GM19397 (cell line): Measurements from ENCODE around the gene PI4KB.

ENCODE experiments used
- ATAC-seq: cut with Tn5 transposase; IDR thresholded peaks from one replicate; pipeline ENCODE4 v1.9.1; 2021; ENCODE audit warnings: mild to moderate bottlenecking, moderate library complexity; ENCODE audit not compliant: unreplicated experiment

Gene PI4KB

DNA sequence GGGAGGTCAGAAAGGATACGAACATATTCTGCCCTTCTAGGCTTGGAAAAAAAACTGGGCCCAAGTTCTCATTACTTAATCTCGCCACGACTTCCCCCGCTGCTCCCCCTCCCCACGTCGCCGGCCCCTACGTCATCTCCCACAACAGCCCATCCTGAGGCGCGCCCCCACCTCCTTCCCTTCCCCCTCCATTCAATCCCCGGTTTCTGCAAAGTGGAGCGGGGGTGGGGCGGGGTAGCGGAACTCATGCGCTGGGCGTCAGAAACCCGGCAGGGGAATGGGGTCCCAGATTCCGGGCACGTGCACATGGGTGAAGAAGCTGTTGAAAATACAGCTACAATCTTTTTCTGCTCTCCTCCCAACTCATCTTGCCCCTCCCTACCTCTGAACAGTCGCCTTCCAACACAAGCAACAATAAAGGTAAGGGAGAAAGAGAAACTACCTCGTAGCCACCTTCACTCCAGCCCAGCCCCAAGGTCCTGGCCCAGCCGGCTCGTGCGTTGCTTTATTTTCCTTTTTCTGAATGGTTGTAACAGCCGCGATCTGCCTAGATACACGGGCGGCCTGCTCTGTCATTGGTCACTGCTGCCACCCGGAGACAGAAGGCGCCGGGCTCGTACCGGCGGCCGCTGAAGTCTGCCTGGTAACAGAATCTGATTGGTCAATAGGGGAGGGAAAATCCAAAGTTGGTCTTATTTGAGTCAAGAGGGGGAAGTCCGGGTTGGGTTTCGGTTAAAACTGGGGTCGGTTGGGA lies 19.7 kb upstream of the PI4KB start, which contains the start of gene RFX5:
TSS of gene RFX5 (minus strand) at position 484 of the 754 bp plus-strand sequence. CDS start 932 bp downstream, outside the sequence.
- ATAC-seq: peak; percentile 89

DNA sequence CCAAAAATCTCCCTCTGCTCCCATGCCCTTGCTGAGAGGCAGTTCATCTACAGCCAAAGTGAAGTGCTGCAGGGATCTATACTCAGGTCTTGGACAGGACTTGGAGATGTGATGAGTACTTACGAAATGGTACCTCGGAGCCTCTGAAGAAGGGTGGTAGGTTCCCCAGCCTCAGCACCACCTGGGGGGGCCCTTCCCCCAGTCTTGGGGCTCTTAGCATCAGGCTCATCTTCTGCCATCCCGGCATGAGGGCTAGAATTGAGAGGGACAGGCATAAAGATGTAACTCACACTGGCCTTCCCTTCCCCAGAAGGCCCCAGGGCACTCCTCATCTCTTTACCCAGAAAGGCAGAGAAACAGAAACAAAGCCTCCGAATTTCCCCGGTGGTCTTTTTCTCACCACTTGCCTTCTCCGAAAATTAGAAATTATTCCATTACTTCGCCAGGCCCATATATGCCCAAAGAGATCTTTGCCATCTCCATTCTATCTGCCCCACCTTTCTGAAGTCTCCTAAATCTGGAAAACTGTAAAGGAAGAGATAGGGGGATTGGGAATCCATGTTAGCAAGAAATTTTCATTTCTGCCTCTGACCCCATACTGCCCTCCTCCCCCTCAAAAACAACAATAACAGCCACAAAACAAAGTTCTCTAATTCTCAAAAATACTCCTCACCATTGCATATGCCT lies 19.0 kb upstream of the PI4KB start:
- ATAC-seq: no peak

DNA sequence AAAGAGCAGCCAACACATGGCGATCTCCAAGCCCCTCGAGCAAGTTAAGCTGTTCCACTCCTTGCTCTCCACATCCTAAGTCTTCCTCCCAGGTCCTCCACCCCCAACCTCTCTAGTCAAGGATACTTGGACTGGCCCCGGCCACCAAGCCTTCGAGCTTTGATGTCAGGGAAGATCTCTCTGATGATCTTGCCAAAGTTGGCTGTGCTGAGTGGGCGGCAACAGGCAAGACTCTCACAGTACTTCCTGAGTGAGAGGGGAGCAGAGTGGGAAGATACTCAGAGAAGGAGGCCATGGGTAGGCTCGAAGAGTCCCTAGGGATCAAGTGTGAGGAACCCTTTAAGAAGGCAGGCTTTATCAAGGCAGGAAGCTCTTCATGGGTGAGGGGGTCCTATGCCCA lies 17.1 kb upstream of the PI4KB start:
- no peak for ATAC-seq

DNA sequence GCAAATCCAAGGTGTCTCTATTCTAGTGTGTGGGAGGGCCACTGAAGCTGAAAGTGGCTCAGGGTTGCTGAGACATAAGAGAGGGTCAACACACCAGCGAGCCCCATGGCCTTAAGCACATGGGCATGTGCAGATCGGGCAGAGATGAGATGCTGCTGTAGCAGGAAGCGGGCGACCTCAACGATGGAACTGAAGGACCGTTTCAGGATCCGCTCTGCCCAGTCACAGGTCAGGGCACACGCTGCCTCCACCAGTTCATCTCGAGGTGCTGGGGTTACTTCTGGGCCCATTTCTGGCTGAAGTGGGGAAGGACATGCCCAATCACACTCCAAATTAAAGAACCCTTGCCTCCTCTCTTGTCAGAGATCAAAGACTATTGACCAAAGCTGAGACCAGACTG lies 16.4 kb upstream of the PI4KB start:
- ATAC-seq: no peak

DNA sequence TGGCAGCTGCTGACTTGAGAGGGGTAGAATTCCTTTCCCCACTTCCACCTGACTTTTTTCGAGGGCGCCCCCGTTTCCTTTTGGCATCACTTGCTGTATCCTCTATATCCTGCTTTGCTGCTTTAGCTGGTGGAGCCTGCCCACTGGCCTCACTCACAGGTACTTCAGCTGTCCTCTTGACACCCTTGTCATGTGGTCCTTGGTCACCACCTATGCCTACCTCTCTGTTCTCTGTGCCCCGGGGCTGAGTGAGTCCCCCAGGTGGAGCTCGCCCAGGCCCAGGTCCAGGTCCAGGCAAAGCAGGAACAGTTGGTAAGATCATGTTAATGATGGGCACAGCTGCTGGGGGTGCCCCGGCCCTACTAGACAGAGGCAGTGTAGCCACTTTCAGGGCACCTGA lies 15.4 kb upstream of the PI4KB start:
- ATAC-seq: no peak

DNA sequence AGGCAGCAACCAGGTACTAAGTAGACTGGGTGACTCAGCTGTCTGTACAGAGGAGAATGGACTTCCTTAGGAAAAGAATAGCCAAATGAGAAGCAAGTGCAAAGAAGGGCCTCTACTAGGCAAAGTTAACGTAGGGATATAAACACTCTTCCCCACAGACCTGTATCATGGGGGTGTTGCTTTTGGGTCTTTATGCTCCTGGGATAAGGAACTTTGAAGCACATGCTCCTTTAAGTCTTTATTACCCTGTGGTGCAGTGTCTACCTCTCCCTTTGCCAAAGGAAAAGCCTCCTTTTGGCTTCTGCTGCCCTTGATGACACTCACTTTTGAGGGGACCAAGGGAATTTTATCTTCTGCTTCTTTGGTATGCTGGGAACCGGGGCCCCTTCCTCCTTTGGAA lies 14.8 kb upstream of the PI4KB start:
- no peak for ATAC-seq

DNA sequence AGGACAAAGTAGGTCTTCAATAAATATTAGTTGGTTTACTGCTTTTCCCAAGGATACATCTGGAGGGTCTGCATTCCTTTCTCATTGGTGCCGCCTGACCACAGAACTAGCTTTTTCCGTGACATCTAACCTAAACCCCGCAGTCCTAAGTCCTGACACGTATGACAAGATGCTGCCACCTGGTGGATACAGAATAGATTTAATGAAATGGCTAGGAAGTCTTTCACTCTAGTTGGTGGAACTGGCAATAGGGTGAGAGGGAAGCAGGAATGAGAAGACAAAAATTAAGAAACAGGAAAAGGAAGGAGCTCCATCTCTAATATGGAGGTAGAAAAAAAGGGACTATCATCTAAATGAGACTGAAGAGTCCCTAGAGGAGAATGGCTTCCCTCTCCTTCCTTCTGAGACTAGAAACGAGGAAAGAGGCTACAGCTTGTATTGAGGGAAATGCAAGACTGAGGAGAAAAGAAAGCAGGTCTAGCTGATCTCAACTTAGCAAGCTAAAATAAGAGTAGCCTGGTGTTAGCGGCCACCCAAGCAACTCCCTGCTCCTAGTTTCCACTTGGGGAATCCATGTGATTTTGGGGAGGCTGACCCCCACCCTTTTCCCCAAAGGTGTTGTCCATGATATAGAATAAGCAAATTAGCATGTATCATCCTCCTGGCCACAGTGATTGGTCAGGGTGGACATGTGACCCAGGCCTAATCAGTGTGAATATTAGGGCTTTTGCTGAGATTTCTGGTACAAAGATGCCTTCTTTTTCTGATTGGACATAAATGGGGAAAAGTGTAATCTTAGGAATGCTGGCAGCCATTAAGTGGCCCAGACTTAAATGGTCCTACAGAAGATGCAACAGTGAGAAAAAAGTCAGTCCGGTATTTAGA lies 13.9 kb upstream of the PI4KB start:
- ATAC-seq: no peak

DNA sequence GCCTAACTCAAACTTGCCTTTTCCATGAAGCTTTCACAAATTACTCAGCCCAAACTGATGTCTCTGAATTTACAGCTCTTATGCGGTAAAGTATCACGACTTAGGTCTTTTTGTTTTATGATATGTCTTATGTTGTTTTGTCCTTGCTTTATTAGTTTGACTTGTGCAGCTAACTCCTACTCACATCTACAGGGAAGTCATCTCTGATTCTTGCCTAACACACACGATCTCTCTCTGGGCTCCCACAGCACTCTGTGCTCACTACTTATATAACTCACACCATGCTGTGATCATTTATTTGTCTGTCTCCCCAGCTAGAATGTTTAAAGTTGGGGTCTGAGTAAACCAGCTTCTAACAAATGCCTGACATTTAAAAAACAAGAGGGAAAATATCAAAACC lies 9.3 kb upstream of the PI4KB start:
- ATAC-seq: no peak

DNA sequence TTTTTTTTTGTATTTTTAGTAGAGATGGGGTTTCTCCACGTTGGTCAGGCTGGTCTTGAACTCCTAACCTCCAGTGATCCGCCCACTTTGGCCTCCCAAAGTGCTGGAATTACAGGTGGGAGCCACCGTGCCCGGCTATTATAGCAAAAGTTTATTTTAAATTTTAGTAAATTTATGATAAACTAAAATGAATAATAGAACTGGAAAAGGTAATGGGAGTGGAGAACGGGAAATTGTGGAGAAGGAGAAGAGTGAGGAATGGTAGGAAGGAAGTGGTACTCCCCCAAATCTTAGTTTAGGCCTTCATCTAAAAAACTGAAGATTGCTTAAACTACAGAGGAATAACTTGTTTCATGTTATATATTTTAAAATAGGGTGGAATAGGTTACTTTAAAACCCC lies 7.6 kb upstream of the PI4KB start:
- ATAC-seq: no peak

DNA sequence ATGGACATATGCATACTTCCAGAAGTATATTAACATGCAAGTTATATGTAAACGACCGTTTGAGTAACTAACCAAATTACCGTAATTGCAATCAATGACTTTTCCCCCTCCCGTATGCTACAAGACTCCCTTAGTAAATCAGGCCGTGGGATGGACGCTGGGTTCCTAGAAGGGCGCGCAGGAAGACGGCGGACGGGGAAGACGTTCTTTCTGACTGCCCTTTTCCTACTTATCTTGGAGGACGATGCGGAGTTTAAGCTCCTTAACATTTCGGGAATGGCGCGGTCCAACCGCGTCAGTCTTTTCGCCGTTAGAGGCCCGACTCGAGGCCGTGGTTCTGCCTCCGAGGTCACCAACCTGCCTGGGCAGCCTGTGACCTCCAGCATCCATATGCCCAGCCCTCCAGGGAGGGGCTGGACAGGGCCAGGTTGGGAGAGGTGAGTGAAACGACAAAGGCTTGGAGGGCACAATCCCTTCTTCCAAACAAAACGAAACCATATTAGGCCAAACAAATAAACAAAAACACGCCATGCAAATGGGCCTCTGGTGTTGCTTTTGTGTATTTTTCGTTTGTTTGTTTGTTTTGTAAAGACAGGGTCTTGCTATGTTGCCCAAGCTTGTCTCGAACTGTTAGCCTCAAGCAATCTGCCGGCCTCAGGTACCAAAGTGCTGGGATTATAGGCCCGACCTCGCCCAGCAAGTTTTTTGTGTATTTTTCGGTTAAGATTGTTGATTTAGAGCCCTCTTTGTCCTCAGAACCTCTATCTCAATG lies 873 bp upstream of the PI4KB start:
- ATAC-seq: peak; percentile 17

DNA sequence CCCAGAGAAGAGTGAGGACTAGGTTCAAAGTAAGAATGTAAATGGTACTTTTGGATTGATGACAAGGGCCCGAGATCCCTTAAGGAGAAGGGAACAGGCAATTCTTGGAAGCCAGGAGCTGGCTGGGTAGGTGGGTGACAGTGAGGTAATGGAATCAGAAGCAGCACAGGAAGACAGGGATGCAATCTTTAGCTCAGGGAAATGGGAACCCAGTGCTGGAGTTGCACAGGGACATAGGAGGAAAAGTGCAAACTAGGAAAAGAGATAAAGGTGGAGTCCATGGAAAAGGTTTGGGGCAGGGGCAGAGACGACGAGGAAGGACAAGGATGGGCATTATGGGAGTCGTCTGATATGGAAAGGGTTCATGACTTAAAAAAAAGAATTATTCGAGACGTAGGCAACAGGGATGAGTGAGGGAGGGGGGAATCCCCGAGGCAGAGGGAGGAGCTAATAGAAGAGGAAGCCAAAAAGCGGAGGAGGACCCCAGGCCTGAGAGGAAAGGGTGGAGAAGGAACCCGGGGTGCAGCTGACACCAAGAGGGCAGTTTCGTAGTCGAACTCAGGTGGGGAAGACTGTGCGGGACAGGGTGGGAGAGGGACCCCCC lies 495 bp downstream of the PI4KB start:
- ATAC-seq: peak; percentile 27

DNA sequence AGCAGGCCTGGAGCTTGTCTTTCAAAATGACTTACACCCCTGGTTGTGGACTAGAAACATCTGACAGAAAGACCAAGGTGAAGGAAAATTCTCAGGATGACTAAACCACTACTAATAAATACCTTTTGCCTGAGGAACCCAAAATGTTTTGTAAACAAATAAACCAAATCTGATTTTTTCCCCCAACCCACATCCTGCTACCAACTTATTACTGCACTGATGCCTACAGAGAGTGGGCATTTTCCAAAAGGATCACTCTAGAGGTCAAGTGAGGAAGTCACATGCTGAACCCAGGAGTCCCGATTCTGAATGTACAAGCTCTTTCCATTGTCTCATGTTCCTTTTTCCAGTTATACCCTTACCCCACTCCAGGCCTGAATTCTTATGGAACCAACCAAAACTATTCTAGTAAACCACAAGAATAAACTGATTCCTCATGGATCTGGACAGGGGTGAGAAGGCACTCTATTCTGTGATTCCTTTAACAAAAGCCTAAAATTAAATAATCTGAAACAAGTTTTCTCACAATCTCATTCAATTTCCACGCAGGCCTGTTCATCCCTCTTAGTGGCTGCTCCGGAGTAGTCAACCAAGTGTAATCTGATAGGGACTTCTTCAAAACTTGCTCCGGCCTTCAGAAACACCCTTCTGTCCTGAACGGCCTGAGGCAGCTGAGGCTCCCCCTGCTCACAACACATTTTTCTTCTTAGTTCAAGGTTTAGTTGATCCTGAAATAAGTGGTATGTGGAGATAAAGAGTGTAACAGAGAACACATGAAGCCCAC lies 1.4 kb downstream of the PI4KB start:
- ATAC-seq: no peak

DNA sequence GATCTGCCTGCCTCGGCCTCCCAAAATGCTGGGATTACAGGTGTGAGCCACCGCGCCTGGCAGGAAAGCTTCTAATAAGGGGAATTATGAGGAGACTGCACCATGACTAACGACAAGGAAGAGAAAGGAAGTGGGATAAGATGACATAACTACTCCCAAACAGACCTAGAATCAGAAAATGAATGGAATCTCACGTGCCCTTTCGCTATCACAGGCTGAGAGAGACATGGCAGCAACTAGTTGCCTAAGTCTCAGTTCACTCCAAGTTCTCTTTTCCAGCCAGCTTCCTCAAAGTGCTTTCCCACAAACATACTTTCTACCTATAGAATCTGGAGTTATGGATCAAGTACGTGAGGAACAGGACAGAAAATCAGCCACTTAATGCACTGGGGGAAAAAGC lies 2.0 kb downstream of the PI4KB start:
- ATAC-seq: no peak

DNA sequence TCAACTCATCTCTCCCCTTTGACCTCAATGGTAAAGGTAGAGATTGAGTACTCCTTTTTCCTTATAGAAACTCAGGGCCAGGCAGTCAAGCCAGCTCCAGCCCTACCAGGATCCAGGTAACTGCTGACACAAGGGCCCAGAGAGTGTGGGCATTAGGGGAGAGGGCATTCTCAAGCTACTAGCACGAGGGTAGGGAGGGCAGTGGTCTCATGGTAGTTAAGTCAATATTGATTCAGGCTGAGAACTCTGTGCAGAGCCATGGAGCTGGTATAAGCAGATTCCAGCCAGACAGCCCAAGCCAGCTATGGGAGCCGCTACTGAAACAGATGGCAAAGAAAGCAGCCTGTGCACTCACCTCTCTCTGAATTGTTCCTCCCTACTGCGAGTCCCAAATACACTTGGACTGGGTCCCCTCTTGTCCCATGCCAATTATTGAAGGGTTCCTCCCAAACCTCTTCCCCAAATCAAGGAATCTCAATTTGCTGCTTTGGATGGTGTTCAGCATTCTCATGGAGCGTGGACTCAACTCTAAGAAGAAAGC lies 2.8 kb downstream of the PI4KB start:
- no peak for ATAC-seq

DNA sequence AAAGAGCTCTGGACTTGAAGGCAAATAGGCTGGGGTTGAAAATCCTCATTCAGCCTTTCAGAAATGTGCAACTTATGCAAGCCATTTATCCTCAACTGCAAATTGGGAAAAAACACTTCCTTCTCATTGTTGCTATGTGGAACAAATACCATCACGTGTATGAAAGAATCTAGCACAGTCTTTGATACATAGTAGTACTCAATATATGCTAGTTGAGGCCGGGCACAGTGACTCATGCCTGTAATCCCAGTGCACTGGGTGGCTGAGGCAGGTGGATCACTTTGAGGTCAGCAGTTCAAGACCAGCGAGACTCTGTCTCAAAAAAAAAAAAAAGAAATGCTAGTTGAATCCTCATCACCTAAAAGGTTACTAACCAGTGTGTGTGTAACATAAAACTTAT lies 8.2 kb downstream of the PI4KB start:
- ATAC-seq: no peak

DNA sequence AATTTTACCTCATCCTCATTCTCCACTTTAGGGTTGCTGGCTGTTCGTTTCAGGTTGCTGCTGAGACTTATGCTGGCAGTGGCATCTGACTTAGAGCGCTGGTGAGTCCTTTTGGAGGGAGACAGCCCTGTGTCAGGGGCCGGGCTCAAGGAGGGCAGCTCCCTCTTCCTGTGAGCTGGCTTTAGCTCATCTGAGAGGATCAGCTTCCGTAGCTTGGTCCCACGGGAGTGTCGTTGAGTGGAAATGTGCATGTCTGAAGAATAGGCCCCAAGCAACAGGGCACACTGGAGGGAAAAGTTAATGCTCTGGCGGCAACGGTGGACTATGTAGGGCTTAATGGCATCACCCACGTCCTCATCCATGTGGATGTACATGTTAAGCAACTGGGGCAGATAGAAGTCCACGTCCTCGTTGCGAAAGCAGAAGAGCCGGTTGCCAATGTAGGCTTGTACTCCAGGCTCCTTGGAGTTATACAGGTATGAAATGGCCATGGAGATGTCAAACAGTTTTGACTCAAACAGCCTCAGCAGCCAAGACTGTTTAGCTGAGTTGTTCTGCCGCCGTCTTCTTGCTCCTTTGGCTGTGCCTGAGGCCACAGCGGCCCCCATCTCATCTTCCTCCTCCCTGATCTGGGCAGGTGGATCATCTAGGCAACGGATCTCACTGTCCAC lies 11.5 kb downstream of the PI4KB start:
- ATAC-seq: no peak

DNA sequence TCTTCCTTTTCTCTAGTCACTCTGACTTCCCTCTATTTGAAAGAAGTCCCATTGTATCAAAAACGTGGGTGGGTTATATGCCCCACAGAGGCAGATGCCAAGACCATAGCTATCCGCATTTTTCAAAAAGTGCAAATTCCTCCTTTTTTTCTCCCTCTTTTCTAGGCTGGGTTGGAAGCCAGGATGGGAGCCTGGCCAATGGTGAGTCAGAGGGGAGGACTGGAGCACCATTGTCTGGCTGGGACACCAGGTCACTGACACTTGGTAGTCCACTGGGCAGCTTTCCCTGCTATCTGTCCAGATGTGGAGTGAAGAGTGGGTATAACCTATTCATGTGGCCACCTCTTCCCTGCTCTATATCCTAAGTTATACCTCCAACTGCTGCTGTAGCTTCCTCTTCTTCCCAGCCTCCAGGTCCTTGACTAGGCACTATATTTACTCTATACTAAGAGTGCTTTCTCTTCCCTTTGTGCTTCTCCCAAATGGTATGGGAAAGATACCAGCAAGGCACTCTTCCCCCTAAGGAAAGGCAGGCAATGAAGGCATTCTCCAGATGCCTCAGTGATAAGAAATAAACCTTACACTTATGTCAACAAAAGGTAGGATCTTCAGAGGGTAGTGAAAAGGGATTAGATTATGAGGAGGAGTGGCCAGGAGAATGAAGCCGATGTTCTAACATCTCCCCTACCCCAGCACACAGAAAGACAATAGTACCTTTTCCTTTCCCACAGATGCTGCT lies 12.9 kb downstream of the PI4KB start:
- no peak for ATAC-seq

DNA sequence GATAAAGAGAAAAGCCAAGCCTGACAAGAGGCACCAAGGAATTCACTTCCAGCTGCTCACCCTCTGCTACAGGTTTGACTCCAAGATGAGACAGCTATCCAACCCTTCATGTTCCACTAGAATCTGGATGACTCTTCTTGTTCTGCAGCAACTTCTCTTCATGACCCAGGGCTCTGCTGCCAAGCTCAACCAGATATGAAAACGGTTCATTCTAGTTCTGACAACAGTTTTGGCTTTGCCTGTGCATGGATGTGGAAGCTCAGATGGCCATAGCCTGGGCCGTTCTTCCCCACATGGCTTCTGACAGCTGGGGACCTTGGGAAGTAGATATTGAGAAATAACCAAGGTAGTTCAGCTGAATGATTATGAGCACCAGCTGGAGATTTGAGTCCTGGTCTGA lies 13.7 kb downstream of the PI4KB start:
- ATAC-seq: no peak
